H1 (cell line): ENCODE data around the gene SLCO2A1. TPM values are rescaled to one million over a fixed set of nuclear protein-coding genes. Genes with fewer than 3 reads are reported as not detected.

Source experiments
- CTCF ChIA-PET: fragments of 300-600 bp; sonication (Branson Sonifier 250); formaldehyde crosslinking; loops from one replicate; lab custom pipeline; 2021; ENCODE audit not compliant: partially characterized antibody; lab: Charles Lee
- POLR2A ChIA-PET: fragments of 300-600 bp; sonication (Branson Sonifier 250); formaldehyde crosslinking; loops from one replicate; lab custom pipeline; 2021; ENCODE audit warnings: inconsistent platforms; ENCODE audit not compliant: partially characterized antibody; lab: Charles Lee
- DNase-seq, 2 experiments: peaks; one replicate each; pipeline versions ENCODE4 v3.0.0 to v3.0.0-alpha.2; 2010 to 2022; ENCODE audit warnings: low spot score in 2 of 2, low read depth in 1 of 2, mixed read lengths in 1 of 2
- FAIRE-seq: peaks from 2 replicates; lab custom pipeline; 2011; peaks lifted over from hg19 to GRCh38; lab: Jason Lieb, UNC
- H2AFZ ChIP-seq: 2 replicates; pipeline ENCODE4 v1.8.1; 2012; ENCODE audit warnings: low read length, inconsistent platforms
- H2AK5ac ChIP-seq: 2 replicates; pipeline ENCODE4 v1.6.1; 2013; ENCODE audit warnings: low read depth, low read length
- H2BK120ac ChIP-seq: replicated peaks from 2 replicates; pipeline ENCODE3; 2013; ENCODE audit warnings: low read depth, low read length, inconsistent platforms
- H2BK12ac ChIP-seq: 2 replicates; pipeline ENCODE4 v1.6.1; 2013; ENCODE audit warnings: low read depth, low read length
- H2BK15ac ChIP-seq: 2 replicates; pipeline ENCODE4 v1.6.1; 2013; ENCODE audit warnings: low read length
- H2BK20ac ChIP-seq: 2 replicates; pipeline ENCODE4 v1.6.1; 2013; ENCODE audit warnings: low read length
- H2BK5ac ChIP-seq: 2 replicates; pipeline ENCODE4 v1.6.1; 2013; ENCODE audit warnings: low read depth, low read length
- H3K14ac ChIP-seq: 2 replicates; pipeline ENCODE4 v1.6.1; 2013; ENCODE audit warnings: inconsistent platforms; ENCODE audit not compliant: insufficient read length
- H3K18ac ChIP-seq: 2 replicates; pipeline ENCODE4 v1.6.1; 2013; ENCODE audit warnings: low read length; ENCODE audit errors: extremely low read depth
- H3K23ac ChIP-seq: 2 replicates; pipeline ENCODE4 v1.6.1; 2013; ENCODE audit warnings: inconsistent platforms; ENCODE audit not compliant: insufficient read length
- H3K23me2 ChIP-seq: 2 replicates; pipeline ENCODE4 v1.6.1; 2013; ENCODE audit warnings: low read depth, low read length
- H3K27ac ChIP-seq: 2 replicates; pipeline ENCODE4 v1.6.1; 2011; ENCODE audit warnings: low read depth, low read length, inconsistent platforms
- H3K27me3 ChIP-seq, 4 experiments: replicated peaks in 1 of 4; 1 replicate in 1 of 4; 2 replicates in 3 of 4; pipeline versions ENCODE4 v1.6.1 to v1.8.1; 2011 to 2013; ENCODE audit warnings: low read length in 3 of 4, mild to moderate bottlenecking in 3 of 4, inconsistent platforms in 2 of 4, mixed read lengths in 2 of 4, moderate library complexity in 1 of 4; ENCODE audit not compliant: control insufficient read depth in 3 of 4, insufficient read depth in 3 of 4; ENCODE audit errors: extremely low read depth in 1 of 4
- H3K36me3 ChIP-seq, 4 experiments: 2 replicates each; pipeline versions ENCODE4 v1.6.1 to v1.8.1; 2011 to 2013; ENCODE audit warnings: mild to moderate bottlenecking in 4 of 4, low read length in 3 of 4, moderate library complexity in 2 of 4, control low read depth in 1 of 4, inconsistent platforms in 1 of 4; ENCODE audit not compliant: insufficient read depth in 4 of 4, control insufficient read depth in 2 of 4
- H3K4ac ChIP-seq: replicated peaks from 2 replicates; pipeline ENCODE3; 2013; ENCODE audit warnings: low read length, low read depth, mixed read lengths, inconsistent platforms; ENCODE audit not compliant: insufficient read length
- H3K4me1 ChIP-seq, 4 experiments: replicated peaks in 1 of 4; 1 replicate in 1 of 4; 2 replicates in 3 of 4; pipeline versions ENCODE4 v1.6.1 to v1.8.1; 2011 to 2013; ENCODE audit warnings: low read length in 3 of 4, inconsistent platforms in 2 of 4, mixed read lengths in 1 of 4; ENCODE audit not compliant: insufficient read depth in 4 of 4, control insufficient read depth in 3 of 4
- H3K4me2 ChIP-seq, 2 experiments: 2 replicates each; pipeline versions ENCODE4 v1.6.1 to v1.8.1; 2011 to 2013; ENCODE audit warnings: low read depth in 2 of 2, low read length in 2 of 2, control low read depth in 1 of 2, inconsistent platforms in 1 of 2, mild to moderate bottlenecking in 1 of 2; ENCODE audit not compliant: insufficient read depth in 1 of 2
- H3K4me3 ChIP-seq, 4 experiments: fragments of 200-600, 300-600 bp in 1 of 4; sonication (generic), shearing (Covaris generic), sonication (Bioruptor Twin) in 1 of 4; 2 replicates each; pipeline versions ENCODE4 v1.5.1 to v1.8.1; 2011 to 2016; ENCODE audit warnings: low read length in 4 of 4, low read depth in 3 of 4, control low read depth in 2 of 4, inconsistent platforms in 2 of 4, mild to moderate bottlenecking in 2 of 4, mixed read lengths in 1 of 4, moderate library complexity in 1 of 4; ENCODE audit not compliant: insufficient read depth in 2 of 4; ENCODE audit errors: extremely low read depth in 1 of 4
- H3K56ac ChIP-seq: replicated peaks from 2 replicates; pipeline ENCODE3; 2013; ENCODE audit warnings: low read depth, mild to moderate bottlenecking, mixed read lengths, low read length, inconsistent platforms; ENCODE audit not compliant: insufficient read length
- H3K79me1 ChIP-seq: 2 replicates; pipeline ENCODE4 v1.6.1; 2013; ENCODE audit warnings: low read depth, low read length, control low read depth
- H3K79me2 ChIP-seq, 2 experiments: 2 replicates each; pipeline versions ENCODE4 v1.6.1 to v1.8.1; 2012 to 2013; ENCODE audit warnings: low read length in 2 of 2, mild to moderate bottlenecking in 2 of 2, inconsistent platforms in 1 of 2; ENCODE audit not compliant: insufficient read depth in 2 of 2, control insufficient read depth in 1 of 2
- H3K9ac ChIP-seq, 4 experiments: replicated peaks in 1 of 4; 1 replicate in 1 of 4; 2 replicates in 3 of 4; pipeline versions ENCODE4 v1.6.1 to v1.8.1; 2011 to 2013; ENCODE audit warnings: low read depth in 3 of 4, low read length in 3 of 4, control low read depth in 2 of 4, mild to moderate bottlenecking in 2 of 4, moderate library complexity in 2 of 4, inconsistent platforms in 1 of 4; ENCODE audit errors: extremely low read depth in 1 of 4
- H3K9me3 ChIP-seq, 2 experiments: 2 replicates each; pipeline versions ENCODE4 v1.6.1 to v1.8.1; 2012 to 2013; ENCODE audit warnings: mild to moderate bottlenecking in 2 of 2, moderate library complexity in 2 of 2, control low read depth in 1 of 2, inconsistent platforms in 1 of 2, low read depth in 1 of 2, low read length in 1 of 2, mixed read lengths in 1 of 2; ENCODE audit not compliant: insufficient read depth in 2 of 2
- H4K20me1 ChIP-seq, 2 experiments: replicated peaks in 1 of 2; 2 replicates each; pipeline versions ENCODE3 to v1.8.1; 2011 to 2013; ENCODE audit warnings: inconsistent platforms in 2 of 2, low read length in 2 of 2, mild to moderate bottlenecking in 1 of 2; ENCODE audit not compliant: insufficient read depth in 2 of 2, control insufficient read depth in 1 of 2
- H4K5ac ChIP-seq: 2 replicates; pipeline ENCODE4 v1.6.1; 2013; ENCODE audit warnings: low read length, low read depth, mixed read lengths, inconsistent platforms; ENCODE audit not compliant: insufficient read length
- H4K8ac ChIP-seq: 2 replicates; pipeline ENCODE4 v1.8.0; 2013; ENCODE audit warnings: mild to moderate bottlenecking, moderate library complexity, low read length, inconsistent platforms; ENCODE audit not compliant: insufficient read depth; ENCODE audit errors: extremely low read depth
- H4K91ac ChIP-seq: replicated peaks from 2 replicates; pipeline ENCODE3; 2013; ENCODE audit warnings: low read length, mixed read lengths, inconsistent platforms; ENCODE audit not compliant: insufficient read length
- BRCA1 ChIP-seq: IDR thresholded peaks from 2 replicates; pipeline ENCODE4 v1.6.1; 2012; ENCODE audit warnings: low read depth, low read length, improper control_type of control experiment
- CBX5 ChIP-seq: fragments of 300-800, 300-1000 bp; sonication (generic); IDR thresholded peaks from 2 replicates; pipeline ENCODE4 v1.7.1; 2016; ENCODE audit warnings: antibody characterized with exemption, low read length, low read depth
- CEBPB ChIP-seq: IDR thresholded peaks from 2 replicates; pipeline ENCODE4 v1.6.1; 2012; ENCODE audit warnings: low read depth, low read length
- FOSL1 ChIP-seq: IDR thresholded peaks from 2 replicates; pipeline ENCODE4 v1.6.1; 2011; ENCODE audit warnings: mild to moderate bottlenecking, low read depth, low read length, moderate library complexity; ENCODE audit not compliant: insufficient read depth
- RBBP5 ChIP-seq: IDR thresholded peaks from 2 replicates; pipeline ENCODE4 v1.7.1; 2012; ENCODE audit warnings: low read depth, mild to moderate bottlenecking, inconsistent platforms, low read length, moderate library complexity, borderline replicate concordance
- RXRA ChIP-seq: IDR thresholded peaks from 2 replicates; pipeline ENCODE4 v1.6.1; 2011; ENCODE audit warnings: low read depth, mild to moderate bottlenecking, low read length, moderate library complexity; ENCODE audit not compliant: insufficient read depth
- SIX5 ChIP-seq: IDR thresholded peaks from 2 replicates; pipeline ENCODE4 v1.6.1; 2011; ENCODE audit warnings: mild to moderate bottlenecking, low read depth, low read length
- SP4 ChIP-seq: IDR thresholded peaks from 2 replicates; pipeline ENCODE4 v1.6.1; 2012; ENCODE audit warnings: low read length, inconsistent platforms
- TBP ChIP-seq: IDR thresholded peaks from 2 replicates; pipeline ENCODE4 v1.6.1; 2011; ENCODE audit warnings: low read depth, low read length, improper control_type of control experiment
- whole genome bisulfite sequencing, 2 experiments: shearing (Covaris generic) in 1 of 2; methylation state at CpG; one replicate each; pipeline versions ENCODE4 v1.1.6 to v1.1.7; 2013 to 2015; ENCODE audit warnings: low lambda C conversion rate in 2 of 2, mixed read lengths in 2 of 2, inconsistent platforms in 1 of 2, low coverage in 1 of 2, missing lambda C conversion rate in 1 of 2; ENCODE audit not compliant: insufficient replicate concordance in 2 of 2, insufficient coverage in 1 of 2, insufficient read length in 1 of 2; ENCODE audit errors: extremely low coverage in 1 of 2, missing lambda C conversion rate in 1 of 2; 5-methylcytosine and 5-hydroxymethylcytosine counted together
- polyA plus RNA-seq, 7 experiments: library from polyadenylated mRNA; depleted of rRNA in 3 of 7; stranded (reverse) in 5 of 7; unstranded in 2 of 7; fragments of >200 nt in 5 of 7; fragments of 200-250 nt in 2 of 7; gene quantifications; 1 replicate in 5 of 7; 2 replicates in 1 of 7; 4 replicates in 1 of 7; pipeline versions ENCODE4 v1.2.1 to v1.2.3, GENCODE V29; 2011 to 2013; ENCODE audit warnings: missing spikeins in 2 of 7, mixed read lengths in 2 of 7
- total RNA-seq: library from RNA; stranded (reverse); fragmentation: NEBNext Ultra II Directional; extraction: Animal tissue kit (Norgen Biotek cat#: 25700); gene quantifications from 2 replicates; pipeline ENCODE4 v1.2.1, GENCODE V29; 2021

The SLCO2A1 gene
- total and polyA plus RNA-seq, 2 of the 8 experiments (the other 6 are each of a cell fraction or from before 2014, with no cell fraction given) = 1.1 to 2.3 TPM

- Histone ChIP-seq H2BK15ac (no peak overlapping the region), H3K9me3 (no peaks in the 10 kb centered on the region), H3K27ac (no peak overlapping the region), H3K4ac (no peak overlapping the region), H3K23ac (no peak overlapping the region), H4K20me1 (no peaks in the 10 kb centered on the region), H2BK20ac (no peak overlapping the region), H2BK5ac (no peak overlapping the region), H3K18ac (no peak overlapping the region), H3K27me3 (peaks cover 0 to 8% (median 0%) of the 10 kb centered on the region in 4 experiments; a peak in 2 of 7 replicates), H3K4me1 (peaks cover 0 to 3% (median 1%) of the 10 kb centered on the region in 4 experiments; a peak in 3 of 7 replicates), H2BK12ac (no peak overlapping the region), H4K8ac (no peak overlapping the region), H3K14ac (no peak overlapping the region), H2AFZ (no peak overlapping the region), H3K36me3 (no peaks in the 10 kb centered on the region), H3K23me2 (no peaks in the 10 kb centered on the region), H2BK120ac (no peak overlapping the region), H3K79me1 (no peaks in the 10 kb centered on the region), H3K79me2 (no peaks in the 10 kb centered on the region), H3K9ac (no peak overlapping the region), H3K56ac (no peak overlapping the region), H3K4me3 (no peak overlapping the region), H3K4me2 (no peak overlapping the region), H4K91ac (no peak overlapping the region), H2AK5ac (no peak overlapping the region), H4K5ac (no peak overlapping the region)
- ChIA-PET POLR2A (no interaction called here), CTCF (interaction anchor here (1.0 to 1.7 kb wide), 4 partner anchors 9 to 316 kb away, joined by 4 to 5 read pairs (median 4); no protein-coding TSS in a partner anchor)
- no peak for TF ChIP-seq BRCA1
- TF ChIP-seq TBP = no peak
- TF ChIP-seq SIX5 = no peak
- no peak for TF ChIP-seq SP4
- no peak for TF ChIP-seq RXRA
- no peak for TF ChIP-seq CEBPB
- no peak for TF ChIP-seq RBBP5
- no peak for TF ChIP-seq FOSL1
- TF ChIP-seq CBX5 = no peak
- WGBS, 2 experiments = 88% methylated on average over 2 of the region's 2 CpGs; no CpG with 5 or more reads in 1 of the 2 experiments
- no peak for DNase-seq
- no peak for FAIRE-seq
These were observed 34.5 kb downstream of the SLCO2A1 start for GRCh38 chr3:133995264-133995663.
